HG03135 (cell line): ENCODE data around the gene OSBPL3.
A peak's percentile ranks its signal among the peaks of the same experiment; 100 is the strongest.
"Not testable (repeated sequence)": the region's sequence is repeated elsewhere in the genome, so short reads cannot be mapped to it uniquely, and the experiment has no call there.

Experiments
- ATAC-seq: cut with Tn5 transposase; IDR thresholded peaks from one replicate; pipeline ENCODE4 v1.9.1; 2021; ENCODE audit warnings: mild to moderate bottlenecking, moderate library complexity; ENCODE audit not compliant: unreplicated experiment

Gene OSBPL3

DNA sequence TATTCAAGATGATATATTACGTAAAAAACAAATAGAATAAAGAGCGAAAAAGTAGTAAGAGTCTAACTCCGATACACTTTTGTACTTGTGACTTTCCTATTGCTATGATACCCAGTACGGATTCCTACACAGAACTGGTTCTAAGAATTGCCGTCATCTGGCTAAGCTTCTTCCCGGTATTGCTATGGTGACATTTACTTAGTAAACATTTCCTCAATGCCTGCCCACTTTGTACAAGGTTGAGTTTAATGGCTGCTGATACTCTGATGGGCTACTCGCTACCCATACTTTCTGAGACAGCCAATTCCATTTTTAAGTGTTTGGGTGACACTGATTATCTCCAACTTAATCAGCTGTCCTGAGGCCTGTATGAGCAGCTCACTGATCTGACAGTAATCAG lies 55.6 kb downstream of the OSBPL3 start:
- ATAC-seq, result no peak

GRCh38 chr7:24923172-24923865 lies 56.7 kb downstream of the OSBPL3 start:
- no peak for ATAC-seq

DNA sequence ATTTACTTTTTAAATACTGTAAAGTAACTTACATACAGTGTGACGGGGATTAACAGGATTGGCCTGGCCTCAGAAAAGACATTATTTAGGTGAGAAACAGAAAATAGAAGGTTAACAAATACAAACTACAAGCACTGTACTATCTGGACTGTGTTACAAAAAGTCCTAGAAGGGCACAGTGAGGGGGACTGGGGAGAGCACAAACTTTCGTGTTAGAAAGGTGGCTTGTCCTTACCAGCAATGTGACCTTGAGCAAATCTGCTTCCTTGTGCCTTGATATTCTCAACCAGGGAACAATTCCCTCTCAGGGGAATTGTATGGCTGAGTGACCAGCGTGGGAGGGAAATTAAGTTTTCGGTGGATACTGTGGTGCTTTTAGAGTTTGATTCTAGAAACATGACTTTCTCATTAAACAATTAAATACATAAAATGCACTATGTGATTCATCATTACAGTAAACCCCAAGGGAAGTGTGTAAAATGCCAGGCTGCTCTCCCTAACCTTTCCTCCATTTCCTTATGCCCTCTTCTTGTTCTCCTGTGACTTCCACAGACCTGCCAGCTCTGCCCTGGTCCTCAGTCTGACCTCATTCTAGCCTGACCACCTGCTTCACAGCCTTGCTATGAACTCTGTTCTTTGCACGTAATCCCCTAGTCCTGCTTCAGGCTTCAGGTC lies 57.7 kb downstream of the OSBPL3 start:
- ATAC-seq, result no peak

DNA sequence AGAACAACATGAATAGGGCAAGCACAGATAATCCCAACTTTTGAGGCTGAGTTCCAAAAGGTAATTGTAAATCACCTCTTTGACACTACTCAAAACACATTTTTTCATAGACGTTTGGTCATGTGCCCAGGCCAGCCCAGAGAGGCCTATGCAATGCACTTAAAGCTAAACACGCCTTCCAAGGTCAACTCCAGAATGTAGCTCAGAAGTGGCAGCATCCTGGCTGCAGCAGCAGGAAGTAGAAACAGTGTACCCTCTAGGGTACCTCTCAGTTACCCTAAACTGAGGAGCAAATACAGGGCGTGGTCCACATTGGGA lies 58.7 kb downstream of the OSBPL3 start:
- no peak for ATAC-seq

DNA sequence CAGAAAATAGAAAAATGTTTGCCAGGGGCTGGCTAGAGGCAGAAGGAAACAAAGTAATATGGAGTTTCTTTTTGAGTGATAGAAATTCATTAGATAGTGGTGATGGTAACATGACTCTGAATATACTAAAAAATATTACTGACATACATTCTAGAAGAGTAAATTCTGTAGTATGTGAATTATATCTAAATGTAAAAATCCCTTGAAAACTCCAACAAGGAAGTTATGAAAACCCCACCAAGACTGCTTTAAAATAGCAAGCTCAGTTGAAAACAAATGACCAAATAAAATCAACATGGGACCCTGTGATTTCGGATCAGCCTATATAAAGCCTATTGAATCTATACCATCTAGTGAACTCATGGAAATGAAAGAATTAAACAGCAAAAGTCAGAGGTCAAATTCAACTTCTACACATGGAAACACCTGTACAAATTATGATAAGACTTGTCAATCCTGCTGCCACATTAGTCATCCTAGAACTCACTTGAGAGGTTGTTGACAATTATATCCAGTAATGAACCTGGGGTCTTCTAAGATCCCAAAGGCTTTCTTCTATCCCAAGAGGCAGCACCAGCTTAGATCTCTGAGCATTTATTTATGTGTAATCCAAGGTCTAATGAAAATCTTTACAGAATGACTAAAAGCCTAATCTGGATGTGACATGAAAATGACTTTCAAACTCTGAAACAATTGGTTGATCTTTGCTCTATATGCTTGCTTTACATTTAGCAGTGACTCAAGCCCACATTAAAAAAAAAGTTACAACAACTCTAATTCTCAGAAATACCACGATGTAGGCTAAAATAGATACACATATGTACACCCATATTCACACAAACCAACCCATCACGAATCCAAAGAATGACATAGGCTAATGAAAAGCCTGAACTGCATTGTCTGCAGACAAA lies 59.3 kb downstream of the OSBPL3 start:
- no peak for ATAC-seq

GRCh38 chr7:24917510-24918239 lies 62.3 kb downstream of the OSBPL3 start:
- peak; percentile 47 for ATAC-seq

DNA sequence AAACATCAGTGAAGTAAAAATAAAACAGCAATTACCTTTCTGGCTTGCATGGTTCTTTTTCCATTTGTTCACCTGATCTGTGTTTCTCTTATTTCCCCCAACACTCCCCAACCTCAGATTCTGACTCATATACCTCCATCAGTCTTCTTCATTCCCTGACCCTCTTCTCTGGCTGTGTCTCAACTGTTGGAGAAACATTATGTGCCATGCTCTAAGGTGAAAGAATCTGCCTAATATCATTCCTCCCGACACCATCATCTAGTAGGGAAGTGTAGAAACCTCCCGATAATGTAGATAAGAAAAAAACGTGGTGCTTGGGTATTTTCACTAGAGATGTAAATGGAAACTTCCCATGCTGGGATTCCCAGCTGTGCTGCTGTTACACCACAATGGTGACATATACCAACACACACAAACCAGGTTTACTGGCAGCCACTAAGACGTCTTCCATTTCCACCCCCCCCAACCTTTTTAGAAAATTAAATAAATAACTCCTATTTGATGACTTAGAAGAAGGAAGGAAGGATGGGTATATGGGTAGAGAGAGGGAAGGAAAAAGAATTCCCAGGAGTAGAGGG lies 63.4 kb downstream of the OSBPL3 start:
- ATAC-seq, result no peak

GRCh38 chr7:24914465-24914859 lies 65.5 kb downstream of the OSBPL3 start:
- no peak for ATAC-seq

GRCh38 chr7:24913801-24914464 lies 66.0 kb downstream of the OSBPL3 start:
- ATAC-seq, result no peak

GRCh38 chr7:24912874-24913514 lies 67.0 kb downstream of the OSBPL3 start:
- ATAC-seq, result no peak

DNA sequence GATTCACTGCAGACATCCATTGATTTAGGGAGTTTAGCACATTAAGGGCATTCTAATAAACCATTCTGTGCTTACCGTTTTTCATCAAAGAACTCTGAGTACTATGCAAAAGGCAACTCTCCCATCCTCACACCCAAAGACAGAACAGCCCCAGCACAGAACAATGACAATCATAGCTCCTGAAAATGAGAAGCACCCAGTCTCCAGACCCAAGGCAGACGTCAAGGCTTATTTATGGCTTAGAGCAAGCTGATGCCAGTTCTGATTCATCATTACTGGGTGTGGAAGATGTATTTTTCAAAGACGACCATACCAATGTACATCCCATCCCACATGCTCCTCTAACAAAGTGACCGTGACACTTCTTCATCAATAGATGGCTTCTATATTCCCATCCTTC lies 67.6 kb downstream of the OSBPL3 start:
- no peak for ATAC-seq

DNA sequence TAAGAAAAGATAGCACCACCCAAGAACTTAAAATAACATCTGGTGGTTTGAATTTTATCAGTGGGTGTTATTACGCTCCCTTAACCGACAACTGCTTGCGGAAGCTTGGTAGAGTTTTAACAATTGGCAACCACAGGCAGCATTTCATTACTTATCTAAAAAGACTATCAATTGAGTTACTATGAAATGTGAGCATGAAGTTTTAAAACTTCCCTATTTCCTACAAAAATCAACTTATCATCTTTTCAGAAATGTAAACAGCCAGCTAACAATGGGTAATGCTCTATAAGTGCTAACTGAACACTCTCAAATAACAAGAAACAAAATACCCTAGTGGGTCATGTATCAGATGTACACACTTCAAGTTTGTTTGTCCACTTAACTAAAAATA lies 68.8 kb downstream of the OSBPL3 start:
- peak; percentile 45 for ATAC-seq

DNA sequence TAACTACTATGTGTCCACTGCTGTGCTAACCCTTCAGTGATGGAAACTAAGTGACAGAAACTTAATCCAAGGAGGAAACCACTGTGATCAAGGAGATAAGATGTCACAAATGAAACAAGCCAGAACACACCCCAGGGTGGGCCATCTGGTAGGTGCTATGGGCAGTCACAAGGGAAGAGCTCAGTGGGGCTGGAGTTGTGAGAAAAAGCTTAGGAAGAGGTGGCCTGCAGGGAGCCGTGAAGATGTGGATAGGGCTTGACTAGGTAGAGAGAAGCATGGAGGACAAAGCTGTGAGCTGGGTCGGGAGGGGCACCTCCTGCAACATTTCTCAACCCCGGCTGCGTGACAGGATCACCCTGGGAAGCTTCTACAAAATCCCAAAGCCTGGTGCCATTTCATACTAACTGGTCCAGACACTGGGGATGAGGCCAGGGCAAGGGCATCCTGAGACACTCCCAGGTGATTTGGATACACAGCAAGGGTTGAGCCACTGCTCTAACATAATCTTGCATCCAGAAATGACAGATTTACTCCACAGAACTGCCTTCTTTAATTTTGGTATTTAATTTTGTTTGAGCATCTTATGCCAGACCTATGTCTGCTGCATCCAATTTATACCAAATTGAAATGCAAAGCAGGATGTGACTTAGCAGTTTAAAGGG lies 69.3 kb downstream of the OSBPL3 start:
- ATAC-seq, result peak; percentile 2

GRCh38 chr7:24908727-24909126 lies 71.3 kb downstream of the OSBPL3 start:
- ATAC-seq, result no peak

GRCh38 chr7:24908166-24908565 lies 71.8 kb downstream of the OSBPL3 start:
- ATAC-seq, result no peak

DNA sequence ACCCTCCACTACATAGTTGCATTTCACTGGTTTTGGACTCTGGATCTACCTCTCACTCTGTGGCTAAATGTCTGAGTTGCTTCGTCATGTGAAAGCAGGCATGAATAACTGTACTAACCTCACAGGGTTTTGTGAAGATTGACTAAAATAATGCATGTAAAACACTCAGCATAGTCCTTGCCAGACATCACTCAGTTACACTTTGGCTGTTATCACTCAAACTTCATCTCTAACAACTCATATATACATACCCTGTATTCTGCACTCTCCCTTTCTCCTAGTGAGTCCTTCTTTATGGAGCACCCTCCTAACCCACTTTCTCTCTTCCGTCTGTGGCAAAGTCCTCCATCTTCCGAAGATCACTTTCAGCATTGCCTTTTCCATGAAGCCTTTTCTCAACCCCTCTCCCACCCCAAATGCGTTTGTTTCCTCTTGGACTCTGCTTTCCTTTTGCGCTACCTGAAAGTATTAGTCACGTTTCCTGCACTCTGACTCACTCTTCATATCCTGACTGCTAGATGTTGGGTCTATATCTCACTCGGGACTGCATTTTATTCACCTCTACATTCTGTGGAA lies 72.6 kb downstream of the OSBPL3 start:
- peak; percentile 54 for ATAC-seq

DNA sequence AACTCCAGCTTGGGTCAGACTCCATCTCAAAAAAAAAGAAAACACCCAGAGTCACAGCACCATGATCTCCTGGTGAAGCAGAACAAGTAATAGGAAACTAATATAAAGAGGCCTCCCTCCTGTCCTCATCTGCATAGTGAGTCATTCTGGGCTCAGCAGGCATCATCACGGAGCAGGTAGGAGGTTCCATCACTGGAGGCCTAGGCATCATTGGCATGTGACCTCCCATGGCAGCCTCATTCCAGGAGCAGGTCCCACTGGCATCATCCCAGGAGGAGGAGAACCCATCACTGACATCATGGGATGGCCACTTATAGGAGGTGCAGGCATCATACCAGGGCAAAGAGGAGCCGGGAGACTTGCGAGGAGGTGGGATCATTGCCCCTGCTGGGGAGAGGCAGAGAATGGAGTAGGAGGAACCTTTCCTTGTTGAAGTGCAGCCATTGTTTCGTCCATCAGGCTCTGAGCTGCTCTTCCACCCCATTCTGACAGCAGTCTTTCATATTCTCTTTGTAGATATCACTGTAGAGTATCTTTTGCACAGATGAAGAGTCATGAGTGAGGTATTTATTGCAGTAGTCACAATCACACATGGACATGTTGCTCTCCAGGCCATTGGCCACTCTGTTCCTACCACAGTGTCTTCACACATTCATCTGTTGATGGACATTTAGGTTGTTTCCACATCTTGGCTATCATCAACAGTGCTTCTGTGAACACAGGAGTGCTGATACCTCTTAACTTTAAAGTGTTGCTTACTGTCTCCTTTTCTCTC lies 73.8 kb downstream of the OSBPL3 start:
- ATAC-seq, result no peak

DNA sequence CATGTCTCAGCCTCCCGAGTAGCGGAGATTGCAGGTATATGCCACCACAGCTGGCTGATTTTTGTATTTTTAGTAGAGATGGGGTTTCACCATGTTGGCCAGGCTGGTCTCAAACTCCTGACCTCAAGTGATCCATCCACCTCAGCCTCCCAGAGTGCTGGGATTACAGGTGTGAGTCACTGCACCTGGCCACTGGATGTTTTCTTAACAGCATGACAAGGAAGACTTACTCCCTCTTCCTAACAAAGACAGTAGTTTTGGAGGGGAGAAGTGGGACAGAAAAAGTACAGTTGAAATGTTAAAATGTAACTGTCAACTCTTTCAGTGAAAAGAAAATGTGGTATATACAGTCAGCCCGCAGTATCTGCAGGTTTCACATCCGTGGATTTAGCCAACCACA lies 76.0 kb downstream of the OSBPL3 start:
- not testable (repeated sequence) for ATAC-seq
